Stimulated activated CD8-positive, alpha-beta memory T cell treated with anti-CD3 and anti-CD28 coated beads, Interleukin-4, amount 100 ng/mL, for 24 hours (primary cell): ENCODE measurements around the gene CREB5.

Experiments used
- DNase-seq: peaks from one replicate; pipeline ENCODE4 v3.0.0-alpha.2; 2020; ENCODE audit warnings: low read depth

Gene CREB5

DNA sequence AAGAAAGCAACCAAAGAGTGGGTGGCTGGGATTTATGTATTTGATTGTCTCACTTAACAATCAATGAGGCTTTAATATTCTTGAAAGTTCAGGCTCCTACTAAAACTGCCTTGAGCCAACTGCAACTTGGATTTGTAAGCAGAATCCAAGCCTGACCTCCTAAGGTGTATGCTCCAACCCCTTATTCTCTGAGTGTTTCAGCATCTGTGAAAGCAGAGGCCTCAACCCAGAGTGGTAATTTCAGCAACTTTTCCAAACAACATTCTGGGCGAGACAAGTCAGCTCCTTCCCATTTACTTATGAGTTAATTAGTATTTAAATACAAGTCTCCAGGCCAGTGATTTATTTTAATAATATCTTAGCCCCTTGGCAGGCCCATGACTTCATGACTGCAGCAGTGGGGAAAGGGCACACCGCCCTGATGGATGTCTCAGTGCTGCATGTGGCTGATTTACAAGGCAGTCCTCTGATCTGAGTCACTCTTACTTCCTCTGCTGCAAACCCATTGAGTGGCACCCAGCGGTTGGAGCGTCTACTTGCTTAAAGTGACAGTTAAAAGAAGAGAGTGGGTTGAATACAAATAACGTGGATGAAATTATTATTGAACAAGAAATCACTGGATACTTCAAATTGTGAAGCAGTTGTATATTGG is 336.7 kb downstream of the CREB5 start:
- no peak for DNase-seq

GRCh38 chr7:28749638-28750037 is 337.3 kb downstream of the CREB5 start:
- no peak for DNase-seq

GRCh38 chr7:28750981-28751380 is 338.7 kb downstream of the CREB5 start:
- DNase-seq, result no peak

DNA sequence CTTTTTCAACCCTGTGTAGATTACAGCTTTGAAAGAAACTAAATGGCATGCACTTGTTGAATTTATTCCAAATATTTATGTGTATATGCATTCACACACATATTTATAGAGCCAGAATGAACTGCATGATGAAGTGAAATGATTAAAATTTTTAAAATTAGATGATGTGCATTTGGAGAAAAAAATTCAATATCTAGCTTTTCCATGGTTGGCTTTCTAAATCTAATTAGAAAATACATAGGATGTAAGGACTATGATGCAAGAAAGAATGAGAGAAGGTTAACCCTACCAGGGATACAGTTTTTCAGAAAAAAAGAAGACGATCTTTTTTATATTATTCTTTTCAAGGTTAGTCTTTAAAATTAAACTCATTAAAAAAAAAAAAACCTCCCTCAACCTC is 341.3 kb downstream of the CREB5 start:
- no peak for DNase-seq

- no peak for DNase-seq
Observed at GRCh38 chr7:28754027-28754426, 341.7 kb downstream of the CREB5 start.

DNA sequence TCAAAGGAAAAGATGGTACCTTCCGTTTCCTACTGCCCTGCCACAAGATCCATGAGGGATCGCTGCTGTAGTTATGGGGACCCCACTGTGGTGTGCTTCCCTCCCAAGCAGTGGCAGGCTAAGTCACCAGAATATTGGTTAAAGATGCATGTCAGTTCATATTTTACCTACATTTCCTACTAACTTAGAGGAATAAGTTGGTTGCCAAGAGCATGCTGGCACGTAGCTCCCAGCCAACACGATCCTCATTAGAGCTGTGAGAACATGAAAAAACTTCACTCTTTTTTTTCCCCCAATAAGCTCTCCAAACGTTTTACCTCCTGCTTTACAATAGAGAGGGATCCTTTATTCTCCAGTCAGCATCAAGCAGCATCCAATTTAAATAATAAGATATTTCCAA is 342.1 kb downstream of the CREB5 start:
- no peak for DNase-seq

- DNase-seq, result no peak
Observed at GRCh38 chr7:28755255-28755654, 342.9 kb downstream of the CREB5 start.

DNA sequence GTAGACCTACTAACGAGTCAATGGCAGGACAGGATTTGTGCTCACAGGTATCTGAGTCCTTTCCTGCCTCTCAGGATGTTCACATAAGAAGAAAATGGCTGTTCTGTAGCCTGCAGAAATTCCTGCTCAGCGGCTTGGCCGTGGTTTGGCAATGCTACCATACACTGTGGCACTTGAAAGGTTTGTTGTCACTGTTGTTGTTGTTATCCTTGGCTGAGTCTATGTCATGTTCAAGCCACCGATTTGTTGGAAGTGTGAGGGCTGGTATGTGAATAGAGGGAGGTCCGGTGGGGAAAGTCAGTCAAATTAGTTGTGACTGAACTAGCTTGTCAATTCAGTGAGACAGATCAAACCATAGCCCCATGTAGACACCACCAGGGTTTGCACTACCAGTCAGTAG is 345.9 kb downstream of the CREB5 start:
- no peak for DNase-seq

GRCh38 chr7:28759475-28759971 is 347.2 kb downstream of the CREB5 start:
- DNase-seq, result no peak

GRCh38 chr7:28761505-28761904 is 349.2 kb downstream of the CREB5 start:
- DNase-seq, result no peak

- DNase-seq, result no peak
Observed at GRCh38 chr7:28762651-28763050, 350.3 kb downstream of the CREB5 start.

DNA sequence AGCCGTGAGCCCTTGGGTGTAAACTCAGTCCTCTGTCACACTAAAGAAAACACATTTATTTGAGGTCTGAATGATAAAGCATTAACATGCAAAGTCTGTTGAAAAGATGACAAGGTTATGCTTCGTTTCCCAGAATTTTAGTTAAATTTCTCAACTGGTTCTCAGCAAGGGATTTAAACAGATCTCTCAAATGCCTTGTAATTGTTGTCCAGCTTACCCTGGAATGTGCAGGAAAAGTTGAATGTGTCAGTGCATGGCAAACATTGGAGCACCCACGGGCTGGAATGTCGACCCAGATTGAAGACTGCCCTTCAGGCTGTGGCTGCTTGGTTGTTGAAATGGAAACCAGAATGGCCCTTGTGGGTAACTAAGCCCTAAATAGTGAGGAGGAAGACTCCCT is 354.0 kb downstream of the CREB5 start:
- no peak for DNase-seq

- no peak for DNase-seq
Observed at GRCh38 chr7:28767356-28767755, 355.0 kb downstream of the CREB5 start.

GRCh38 chr7:28768577-28769147 is 356.3 kb downstream of the CREB5 start:
- DNase-seq, result no peak

DNA sequence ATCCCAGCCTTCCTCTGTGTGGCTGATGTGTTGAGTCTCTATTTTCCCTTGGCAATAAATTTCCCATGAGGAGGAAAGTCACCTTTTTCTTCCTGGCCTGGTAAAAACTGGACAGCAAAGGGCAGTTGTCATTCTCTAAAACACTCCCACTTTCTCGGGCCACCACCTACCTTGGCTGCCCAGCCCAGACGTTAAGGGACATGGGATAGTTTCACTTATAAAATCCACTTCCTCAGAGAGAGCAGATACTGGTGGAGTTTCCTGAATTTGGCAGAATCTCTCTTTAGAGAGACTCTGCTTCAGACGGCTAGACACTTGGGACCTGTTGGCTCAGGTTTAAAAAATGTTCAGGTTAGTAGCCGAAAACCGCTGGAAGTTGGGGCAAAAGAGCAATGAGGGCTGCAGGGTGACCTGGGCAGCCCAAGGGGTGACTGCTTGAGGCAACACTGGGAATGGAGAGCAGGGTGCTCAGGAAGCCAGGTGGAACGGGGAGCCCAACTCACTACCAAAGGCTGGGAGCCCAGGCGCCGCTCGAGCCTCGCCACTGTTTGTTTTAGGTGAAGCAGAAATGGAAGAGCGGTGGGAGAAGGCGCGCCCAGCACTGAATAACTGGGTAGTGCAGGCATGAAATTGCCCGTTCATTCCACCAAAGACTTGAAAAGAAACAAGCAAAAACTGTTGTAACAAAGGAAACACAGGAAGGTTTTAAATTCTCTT is 359.7 kb downstream of the CREB5 start:
- DNase-seq, result no peak

GRCh38 chr7:28773423-28774145 is 361.3 kb downstream of the CREB5 start:
- DNase-seq, result no peak

DNA sequence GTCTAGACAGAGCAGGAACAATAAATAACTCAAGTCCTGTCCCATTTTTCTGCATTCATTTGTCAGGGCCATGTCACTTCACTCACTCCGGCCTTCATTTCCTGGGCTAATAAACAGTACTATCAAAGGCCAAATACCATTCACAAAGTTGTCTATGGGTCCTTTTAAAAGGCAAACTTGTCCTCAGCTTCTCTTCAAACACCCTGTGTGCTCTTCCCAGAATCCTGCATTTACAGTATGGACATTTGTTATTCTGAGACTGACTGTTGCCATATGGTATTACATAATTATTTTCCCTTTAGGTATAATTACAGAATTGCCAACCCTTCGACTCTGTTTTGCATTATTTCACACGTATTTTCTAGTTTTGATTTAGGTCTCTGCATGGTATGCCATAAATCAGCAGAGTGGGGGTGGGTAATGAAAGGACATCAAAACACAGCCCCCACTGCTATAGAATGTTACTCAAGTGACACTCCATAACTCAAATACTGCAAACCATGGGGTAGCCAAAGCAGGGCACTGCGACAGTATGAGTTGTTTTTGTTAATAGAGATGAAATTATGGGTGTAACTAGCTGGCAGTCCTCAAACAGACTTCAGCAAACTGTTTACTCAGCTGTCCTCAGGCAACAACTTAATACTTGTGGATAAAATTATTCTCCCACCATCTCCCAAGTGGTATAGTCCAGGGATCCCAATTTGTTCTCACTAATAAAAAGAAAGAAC is 362.1 kb downstream of the CREB5 start:
- no peak for DNase-seq

- no peak for DNase-seq
Observed at GRCh38 chr7:28776463-28777157, 364.3 kb downstream of the CREB5 start.

DNA sequence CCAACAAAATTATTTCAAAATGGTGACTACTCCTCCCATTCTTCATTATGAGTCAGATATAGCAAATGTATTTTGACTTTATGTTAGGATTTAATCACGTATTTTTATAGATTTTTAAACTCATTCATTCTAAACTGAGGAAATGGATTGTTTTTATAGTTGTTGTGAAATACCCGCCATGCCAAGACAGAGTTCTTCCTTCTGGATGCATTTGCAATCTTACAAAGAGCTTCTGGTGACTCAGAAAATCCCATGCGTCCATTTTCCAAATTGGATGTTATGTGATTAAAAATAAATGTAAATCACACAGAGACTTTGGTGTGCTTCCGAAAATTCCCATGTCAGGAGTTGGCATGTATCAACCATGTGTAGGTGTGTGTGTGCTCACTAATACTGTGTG is 366.5 kb downstream of the CREB5 start:
- no peak for DNase-seq

- DNase-seq, result no peak
Observed at GRCh38 chr7:28779954-28780353, 367.6 kb downstream of the CREB5 start.

GRCh38 chr7:28782362-28782761 is 370.0 kb downstream of the CREB5 start:
- DNase-seq, result no peak
